T follicular helper cell (primary cell): ENCODE measurements around the gene ELF1.
"Not testable (repeated sequence)": the region's sequence is repeated elsewhere in the genome, so short reads cannot be mapped to it uniquely, and the experiment has no call there.

Source experiments
- DNase-seq: peaks from one replicate; pipeline ENCODE4 v3.0.0-alpha.2; 2020; ENCODE audit warnings: low read depth

ELF1 gene

DNA sequence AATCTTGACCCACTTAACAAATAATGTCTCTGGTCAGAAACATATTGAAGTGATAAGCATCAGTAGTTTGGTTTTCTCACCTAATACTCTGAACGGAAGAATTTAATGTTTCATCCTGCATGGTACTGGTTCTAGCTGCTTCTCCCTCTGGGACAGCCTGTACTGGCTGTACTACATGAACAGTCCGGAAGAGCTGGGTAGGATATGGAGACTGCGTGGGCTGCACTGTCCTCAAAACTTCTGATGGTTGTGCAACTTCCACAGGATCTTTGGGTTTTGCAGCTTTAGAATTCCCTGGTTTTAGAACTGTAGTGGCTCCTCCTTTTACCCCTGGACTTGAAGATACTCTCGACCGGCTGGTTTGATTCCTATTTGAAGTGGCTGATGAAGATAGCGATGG, 78.3 kb downstream of the ELF1 start:
- no peak for DNase-seq

DNA sequence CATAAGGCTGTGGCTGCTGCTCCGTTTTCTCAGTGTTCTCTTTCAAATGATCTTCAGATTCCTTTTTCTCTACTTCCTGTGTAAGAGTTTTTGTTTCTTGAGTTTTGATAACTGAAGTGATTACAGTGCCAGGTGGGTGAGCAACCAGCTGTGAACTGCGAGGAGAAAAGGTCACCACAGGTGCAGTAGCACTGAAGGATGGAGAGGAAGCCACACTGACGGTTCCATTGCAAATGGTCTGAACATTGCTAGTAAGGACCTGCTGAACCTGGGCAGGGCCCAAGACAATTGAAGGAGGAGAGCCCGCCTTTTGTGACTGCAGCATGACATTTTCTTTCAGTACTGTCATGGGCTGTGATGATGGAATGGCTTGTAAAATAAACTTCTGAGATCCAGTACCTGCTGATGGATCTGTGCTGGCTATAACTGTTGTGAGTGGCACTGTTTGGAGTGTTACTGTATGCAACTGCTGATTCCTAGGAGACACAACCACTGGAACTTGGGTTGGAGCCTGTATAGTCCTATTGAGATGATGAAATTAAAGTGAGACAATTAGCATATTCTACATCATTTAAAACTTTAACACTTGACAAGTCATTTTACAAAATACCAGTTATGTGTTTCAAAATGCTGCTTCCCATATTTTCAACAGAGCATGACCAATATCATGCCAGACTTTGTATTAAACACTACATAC, 85.5 kb downstream of the ELF1 start:
- DNase-seq: no peak

DNA sequence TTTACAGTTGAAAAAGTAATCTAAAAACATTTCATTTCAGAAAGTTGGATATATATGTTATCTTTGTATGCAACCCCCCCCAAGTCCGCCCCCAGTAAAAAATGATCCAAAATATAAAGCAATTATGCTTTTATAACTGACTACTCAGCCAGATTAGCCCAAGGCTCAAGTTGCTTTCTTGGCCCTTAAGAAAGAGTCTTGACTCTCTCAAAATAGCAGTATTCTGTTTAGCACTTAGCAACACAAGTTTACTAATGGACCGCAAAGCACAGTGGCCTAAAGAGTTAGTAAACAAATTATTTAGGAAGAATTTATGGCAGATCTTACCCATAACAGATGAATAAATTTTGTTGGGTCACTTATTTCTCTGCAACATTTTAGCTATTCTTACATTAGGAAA, 86.9 kb downstream of the ELF1 start:
- DNase-seq: no peak

DNA sequence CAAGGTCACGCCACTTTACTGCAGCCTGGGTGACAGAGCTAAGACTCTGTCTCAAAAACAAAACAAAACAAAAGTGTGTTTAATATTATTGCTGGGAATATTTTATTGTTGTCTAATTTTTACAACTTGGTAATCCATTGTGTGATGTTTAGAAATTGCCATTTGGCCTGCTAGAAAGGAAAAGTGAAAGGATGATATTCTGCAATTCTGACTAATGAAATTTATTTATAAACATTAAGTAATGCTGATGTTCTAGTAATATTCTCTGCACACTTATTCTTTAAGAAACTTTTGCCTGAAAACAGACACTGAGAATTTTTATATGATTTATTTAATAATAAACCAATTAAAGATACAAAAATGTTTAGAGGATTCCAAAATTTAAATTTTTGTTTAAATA, 87.4 kb downstream of the ELF1 start:
- DNase-seq: no peak

DNA sequence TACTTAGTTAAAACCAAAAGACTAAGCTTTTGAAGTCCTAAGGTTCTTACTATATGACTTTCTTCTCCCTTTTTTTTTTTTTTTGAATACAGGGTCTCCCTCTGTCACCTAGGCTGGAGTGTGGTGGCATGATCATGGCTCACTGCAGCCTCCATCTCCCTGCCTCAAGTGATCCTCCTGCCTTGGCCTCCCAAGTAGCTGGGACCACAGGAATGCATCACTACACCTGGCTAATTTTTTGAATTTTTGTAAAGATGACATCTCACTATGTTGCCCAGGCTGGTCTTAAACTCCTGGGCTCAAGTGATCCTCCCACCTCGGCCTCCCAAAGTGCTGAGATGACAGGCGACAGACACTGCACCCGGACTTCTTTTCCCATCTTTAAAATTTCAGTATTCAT, 89.2 kb downstream of the ELF1 start:
- DNase-seq: not testable (repeated sequence)

DNA sequence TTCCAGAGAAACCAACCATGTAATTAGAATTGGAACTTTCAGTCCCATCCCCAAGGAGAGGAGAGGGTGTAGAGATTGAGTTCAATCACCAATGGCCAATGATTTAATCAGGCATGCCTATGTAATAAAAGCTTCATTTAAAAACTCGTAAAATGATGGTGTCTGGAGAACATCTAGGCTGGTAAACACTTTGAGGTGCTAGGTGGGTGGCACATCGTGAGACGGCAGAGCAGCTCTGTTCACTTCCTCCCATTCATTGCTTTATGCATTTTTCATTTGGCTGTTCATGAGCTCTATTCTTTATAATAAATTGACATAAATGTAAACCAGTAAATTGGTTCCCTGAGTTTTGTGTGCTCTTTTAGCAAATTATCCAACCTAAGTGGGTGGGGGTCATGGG, 90.1 kb downstream of the ELF1 start:
- DNase-seq: no peak

DNA sequence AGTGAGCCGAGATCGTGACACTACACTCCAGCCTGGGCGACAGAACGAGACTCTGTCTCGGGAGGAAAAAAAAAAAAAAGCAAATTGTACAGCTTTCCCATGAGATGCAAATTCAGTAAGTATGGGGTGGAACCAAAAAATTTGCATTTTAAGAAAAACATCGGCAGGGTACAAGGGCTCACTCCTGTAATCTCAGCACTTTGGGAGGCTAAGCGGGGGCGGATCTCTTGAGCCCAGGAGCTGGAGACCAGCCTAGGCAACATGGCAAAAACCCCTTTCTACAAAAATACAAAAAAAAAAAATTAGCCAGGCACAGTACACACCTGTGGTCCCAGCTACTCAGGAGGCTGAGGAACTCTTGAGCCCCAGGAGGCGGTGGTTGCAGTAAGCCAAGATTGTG, 91.2 kb downstream of the ELF1 start:
- no peak for DNase-seq

DNA sequence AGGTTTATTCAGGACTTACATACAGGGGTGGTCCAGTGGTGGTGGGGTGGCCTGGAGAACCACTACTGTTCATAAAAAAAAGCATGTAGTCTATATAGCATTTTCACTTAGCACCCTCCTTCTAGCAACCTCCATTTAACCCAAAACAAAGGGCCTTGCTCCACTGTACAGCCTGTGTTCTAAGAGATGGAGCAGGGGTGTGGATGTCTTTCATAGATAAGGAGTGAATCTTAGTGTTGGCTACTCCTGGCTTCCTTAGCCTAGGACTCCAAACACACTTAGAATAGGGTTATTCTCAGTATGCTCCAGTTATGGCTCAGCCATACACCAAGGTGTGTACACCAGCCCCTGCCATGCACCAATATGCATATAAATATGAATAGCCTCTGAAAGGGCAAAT, 95.2 kb downstream of the ELF1 start:
- no peak for DNase-seq

DNA sequence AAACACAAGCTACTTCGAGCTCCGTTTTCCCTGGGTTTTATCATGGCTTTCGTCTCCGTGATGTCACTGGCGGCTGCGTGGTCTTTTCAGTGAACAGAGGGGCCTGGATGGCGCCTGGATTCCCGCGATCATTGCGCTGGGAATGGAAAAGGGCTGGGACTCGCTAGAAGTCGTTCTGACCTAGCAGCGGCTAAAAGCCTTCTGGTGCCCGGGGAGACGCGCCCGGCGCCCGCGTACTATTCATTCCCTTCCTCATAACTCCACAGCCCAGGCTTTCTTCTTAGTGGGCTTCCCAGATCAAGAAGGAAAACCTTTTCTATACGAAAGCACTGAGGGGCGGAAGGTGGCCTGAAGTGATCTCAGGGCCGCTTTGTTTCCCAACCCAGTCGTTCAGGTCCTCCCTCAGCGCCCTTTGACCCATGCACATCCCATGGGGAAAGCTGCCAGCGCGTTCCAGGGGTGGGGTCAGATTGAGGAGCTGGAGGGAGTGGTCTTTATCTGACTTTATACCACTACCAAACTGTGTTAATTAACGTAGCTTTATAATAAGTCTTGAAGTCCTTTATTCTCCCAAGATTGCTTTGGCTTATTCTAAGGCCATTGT, 96.6 kb downstream of the ELF1 start:
- no peak for DNase-seq

DNA sequence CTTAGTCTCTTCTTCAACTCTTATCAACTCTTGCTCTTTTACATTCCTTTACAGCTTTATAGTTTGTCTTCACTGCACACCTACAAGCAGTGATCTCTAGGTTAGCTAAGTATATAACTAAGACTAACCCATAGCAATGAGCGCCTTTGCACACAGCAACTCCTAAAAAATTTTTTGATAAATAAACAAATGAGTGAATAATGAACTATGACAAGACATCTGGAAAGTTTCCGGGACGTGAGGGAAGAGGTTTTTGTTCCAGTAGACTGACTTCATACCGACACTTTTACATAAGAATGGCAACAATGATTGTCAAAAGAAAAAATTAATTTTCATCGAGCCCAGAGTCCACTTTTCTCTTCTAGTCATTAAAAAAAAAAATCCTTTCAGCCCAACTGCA, 98.3 kb downstream of the ELF1 start:
- DNase-seq: no peak

DNA sequence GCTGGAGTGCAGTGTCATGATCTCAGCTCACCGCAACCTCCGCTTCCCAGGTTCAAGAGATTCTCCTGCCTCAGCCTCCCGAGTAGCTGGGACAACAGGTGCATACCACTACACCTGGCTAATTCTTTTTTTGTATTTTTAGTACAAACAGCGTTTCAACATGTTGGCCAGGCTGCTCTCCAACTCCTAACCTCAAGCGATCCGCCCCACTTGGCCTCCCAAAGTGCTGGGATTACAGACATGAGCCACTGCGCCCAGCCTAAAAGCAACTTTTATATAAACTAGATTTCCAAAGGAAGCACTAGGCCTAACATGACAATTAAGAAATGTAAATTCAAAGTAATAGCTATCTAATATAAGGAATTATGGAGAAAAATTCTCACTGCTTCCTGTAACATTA, 99.2 kb downstream of the ELF1 start:
- not testable (repeated sequence) for DNase-seq

DNA sequence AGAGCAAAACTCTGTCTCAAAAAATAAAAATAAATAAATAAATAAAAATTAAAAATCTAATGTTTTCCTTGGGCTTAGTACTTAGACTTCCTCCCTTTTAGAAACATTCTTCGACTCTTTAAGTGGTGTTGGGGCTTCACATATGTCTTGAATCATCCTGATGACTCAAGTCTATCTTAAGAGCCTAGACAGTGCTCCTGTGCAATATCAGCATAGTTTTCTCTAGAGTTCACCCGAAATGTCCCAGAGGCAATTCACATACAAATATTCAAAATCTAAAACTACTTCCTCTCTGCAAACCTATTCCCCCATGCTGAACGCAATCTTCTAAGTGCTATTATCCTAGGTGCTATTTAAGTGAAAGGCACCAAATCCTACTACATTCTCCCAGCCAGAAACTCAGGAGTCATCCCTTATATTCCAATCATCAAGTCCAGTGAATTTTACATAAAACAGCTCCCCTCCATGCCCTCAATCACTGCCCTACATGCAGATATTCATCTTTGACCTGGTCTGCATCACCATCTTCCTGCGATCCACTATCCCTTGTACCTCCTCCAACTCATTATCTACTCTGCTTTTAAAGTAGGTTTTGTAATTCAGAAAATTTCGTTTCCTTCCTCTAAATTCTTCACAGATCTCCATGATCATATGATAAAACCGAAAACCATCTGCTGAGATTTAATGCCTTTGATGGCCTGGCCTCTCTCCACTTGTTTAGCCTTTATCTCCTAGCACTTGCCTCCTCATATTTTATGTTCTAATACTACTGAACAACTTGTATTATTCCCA, 102.7 kb downstream of the ELF1 start:
- no peak for DNase-seq

DNA sequence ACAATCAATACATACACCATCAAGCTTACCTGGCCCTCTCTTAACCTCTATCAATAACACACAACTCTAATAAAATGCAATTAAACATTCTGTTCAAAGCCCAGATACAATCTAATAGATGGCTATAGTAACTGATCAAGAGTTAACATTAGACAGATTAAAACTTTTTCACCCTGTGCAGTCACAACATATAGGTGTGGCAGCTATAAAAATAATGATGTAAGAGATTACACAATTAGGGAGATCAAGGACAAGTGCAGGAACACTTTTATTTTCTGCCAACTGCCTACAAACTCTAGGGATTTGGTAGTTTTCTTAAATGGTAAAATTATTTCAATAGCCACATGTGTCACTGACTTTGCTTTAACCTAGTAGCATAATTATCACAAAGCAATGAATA, 104.3 kb downstream of the ELF1 start:
- DNase-seq: not testable (repeated sequence)

DNA sequence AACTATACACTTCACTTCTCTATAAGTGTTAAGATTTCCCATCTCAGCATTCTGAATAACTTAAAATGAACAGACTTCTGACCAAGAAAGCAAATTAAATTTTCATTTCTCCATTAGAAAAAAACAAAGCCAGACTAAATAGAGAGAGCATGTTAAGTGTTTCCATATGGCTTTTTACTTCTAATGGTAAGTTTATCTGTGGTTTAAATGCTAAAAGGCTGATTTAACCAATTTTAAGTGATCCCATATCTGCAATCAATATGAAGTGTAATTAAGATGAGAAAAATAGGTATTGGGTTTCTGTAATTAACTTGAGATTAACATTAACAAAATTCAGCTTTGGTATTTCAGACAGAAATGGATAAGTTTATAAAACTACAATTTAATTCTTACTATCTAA, 107.8 kb downstream of the ELF1 start:
- DNase-seq: no peak

DNA sequence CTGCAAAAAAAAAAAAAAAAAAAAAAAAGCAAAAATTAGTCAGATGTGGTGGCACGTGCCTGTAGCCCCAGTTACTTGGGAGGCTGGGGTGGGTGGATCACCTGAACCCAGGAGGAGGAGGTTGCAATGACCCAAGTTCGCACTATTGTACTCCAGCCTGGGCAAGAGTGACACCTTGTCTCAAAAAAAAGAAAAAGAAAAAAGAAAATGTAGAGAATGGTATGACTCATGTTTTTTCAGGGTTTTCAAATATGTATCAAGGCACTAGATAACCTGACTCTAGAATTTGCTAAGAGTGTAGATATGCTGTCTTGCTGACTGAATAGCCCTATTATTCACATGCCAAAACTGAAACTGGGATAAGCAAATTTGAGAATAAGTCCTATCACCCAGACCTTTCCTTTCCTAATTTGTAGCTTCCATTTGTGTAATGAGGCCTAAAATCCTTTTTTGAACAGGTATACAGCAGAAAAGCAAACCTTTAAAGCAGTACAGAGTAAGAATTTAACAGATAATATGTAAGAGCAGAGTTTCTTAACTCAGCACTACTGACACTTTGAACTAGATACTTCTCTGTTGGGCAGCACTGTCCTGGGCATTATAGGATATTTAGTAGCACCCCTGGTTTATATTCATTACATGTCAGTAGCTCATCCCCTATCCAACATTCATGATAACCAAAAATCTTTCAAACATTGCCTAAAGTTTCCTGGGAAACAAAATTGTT, 108.6 kb downstream of the ELF1 start:
- DNase-seq: no peak

DNA sequence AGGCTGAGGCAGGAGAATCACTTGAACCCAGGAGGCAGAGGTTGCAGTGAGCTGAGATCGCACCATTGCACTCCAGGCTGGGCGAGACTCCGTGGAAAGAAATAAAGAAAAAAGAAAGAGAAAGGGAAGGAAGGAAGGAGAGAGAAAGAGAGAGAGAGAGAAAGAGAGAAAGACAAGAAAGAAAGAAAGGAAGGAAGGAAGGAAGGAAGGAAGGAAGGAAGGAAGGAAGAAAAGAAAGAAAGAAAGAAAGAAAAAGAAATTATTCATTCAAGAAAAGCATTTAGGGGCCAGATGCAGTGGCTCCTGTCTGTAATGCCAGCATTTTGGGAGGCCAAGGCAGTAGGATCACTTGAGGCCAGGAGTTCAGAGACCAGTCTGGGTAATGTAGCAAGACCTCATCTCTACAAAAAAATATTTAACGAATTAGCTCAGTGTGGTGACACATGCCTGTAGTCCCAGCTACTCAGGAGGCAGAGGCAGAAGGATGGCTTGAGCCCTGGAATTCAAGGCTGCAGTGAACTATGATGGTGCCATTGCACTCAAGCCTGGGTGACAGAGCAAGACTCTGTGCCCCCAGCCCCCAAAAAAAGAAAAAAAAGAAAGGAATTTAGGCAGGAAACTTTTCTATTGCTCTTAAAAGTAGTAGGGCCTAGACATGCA, 109.4 kb downstream of the ELF1 start:
- not testable (repeated sequence) for DNase-seq

DNA sequence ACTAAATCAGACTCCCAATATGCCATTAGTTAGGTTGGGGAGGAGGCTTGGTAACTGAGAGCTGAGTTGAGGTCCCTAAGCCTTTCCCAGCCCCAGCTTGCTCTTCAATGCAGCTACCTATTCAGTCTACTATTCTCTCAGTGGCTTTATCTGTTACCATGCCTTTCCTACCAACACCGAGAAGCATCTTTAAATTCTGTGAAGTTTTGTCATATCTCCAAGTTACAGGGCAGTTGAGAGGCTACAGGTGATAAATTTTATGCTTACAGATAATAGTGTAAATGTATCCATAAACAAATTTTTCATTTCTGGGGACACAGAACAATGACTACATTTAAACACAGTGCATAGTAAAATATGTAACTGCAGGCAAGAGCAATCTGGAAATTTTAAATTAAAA, 110.6 kb downstream of the ELF1 start:
- no peak for DNase-seq

DNA sequence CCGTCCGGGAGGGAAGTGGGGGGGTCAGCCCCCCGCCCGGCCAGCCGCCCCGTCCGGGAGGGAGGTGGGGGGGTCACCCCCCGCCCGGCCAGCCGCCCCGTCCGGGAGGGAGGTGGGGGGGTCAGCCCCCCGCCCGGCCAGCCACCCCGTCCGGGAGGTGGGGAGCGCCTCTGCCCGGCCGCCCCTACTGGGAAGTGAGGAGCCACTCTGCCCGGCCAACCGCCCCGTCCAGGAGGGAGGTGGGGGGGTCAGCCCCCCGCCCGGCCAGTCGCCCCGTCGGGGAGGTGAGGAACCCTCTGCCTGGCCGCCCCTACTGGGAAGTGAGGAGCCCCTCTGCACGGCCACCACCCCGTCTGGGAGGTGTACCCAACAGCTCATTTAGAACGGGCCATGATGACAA, 118.1 kb downstream of the ELF1 start:
- not testable (repeated sequence) for DNase-seq

DNA sequence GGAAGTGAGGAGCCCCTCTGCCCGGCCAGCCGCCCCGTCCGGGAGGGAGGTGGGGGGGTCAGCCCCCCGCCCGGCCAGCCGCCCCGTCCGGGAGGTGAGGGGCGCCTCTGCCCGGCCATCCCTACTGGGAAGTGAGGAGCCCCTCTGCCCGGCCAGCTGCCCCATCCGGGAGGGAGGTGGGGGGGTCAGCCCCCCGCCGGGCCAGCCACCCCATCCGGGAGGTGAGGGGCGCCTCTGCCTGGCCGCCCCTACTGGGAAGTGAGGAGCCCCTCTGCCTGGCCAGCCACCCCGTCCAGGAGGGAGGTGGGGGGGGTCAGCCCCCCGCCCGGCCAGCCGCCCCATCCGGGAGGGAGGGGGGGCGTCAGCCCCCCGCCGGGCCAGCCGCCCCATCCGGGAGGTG, 118.5 kb downstream of the ELF1 start:
- DNase-seq: not testable (repeated sequence)

DNA sequence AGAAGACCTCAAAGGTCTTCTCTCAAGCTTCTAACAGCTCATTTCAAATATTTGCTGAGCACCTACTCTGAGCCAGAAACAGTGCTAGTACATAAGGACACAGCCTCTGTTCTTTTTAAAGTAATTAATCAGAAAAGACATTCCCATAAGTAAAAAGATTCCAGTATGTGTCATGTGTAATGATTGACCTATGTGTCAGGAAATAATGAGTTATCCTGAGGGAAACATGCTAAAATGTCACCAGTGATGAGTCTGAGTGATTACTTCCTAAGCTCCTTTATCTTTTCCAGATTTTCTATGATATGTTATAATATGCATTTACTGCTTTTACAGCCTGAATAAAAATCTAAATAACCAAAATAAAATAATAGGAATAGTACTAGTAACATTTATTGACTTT, 122.1 kb downstream of the ELF1 start:
- DNase-seq: no peak

DNA sequence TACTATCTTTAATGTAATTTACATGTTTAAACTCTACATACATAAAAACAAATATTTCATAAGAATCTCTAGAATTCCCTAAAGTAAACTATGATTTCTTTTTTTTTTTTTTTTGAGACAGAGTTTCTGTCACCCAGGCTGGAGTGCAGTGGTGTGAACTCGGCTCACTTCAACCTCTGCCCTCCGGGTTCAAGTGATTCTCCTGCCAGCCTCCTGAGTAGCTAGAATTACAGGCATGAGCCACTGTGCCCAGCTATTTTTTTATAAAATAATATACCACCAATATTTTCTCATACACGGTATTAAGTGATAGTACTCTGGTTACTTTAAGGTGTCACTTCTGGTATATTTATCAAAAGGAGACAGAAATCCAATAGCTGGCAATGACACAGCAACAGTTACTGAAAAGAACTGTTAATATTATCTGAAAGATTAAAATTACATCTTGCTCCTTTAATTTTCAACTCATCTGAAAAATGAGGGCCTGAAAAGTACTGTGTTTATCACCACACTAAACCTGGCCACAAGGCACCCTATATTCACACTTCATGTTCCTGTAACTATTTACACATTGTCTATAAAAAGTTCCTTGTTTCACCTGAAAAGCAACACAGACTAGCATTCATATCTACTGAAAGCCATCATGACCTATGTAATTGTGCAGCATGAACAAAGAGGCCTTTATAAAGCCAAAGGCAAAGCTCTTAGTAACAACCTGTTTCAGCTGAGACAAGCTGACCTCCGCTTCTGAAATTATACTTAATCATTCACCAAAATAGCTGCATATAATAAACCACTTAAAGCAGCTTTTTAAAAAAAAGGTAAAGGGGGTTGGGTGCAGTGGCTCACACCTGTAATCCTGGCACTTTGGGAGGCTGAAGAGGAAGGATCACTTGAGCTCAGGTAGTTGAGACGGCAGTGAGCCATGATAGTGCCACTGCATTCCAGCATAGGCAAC, 123.6 kb downstream of the ELF1 start:
- DNase-seq: no peak
